Testis (tissue), 2 donors: Measurements from ENCODE around the gene NFIX.

Source experiments
- CTCF ChIP-seq, 3 experiments: fragments of 450-650 bp in 2 of 3; fragments of 200-600 bp in 1 of 3; sonication (generic) in 1 of 3; IDR thresholded peaks; one replicate each; pipeline ENCODE4 v1.5.1; 2016 to 2019; ENCODE audit warnings: antibody characterized with exemption in 3 of 3, mild to moderate bottlenecking in 2 of 3, moderate library complexity in 1 of 3
- POLR2A ChIP-seq: fragments of 450-650 bp; IDR thresholded peaks from one replicate; pipeline ENCODE4 v1.6.1; 2017; ENCODE audit warnings: antibody characterized with exemption, mild to moderate bottlenecking, moderate library complexity

- TF ChIP-seq CTCF (IDR thresholded peaks at IDR 0.05) (no peak), POLR2A (no peak)
Observed at GRCh38 chr19:13055213-13056051, 60.2 kb downstream of the NFIX start.
